Ramos (cell line): ENCODE measurements around the gene SLC4A9.

Experiments used
- in situ Hi-C: fragments of 300-500 bp; cut with MboI; formaldehyde crosslinking; loops from one replicate; pipeline ENCODE4 v1.14.3; 2022; ENCODE audit warnings: low sequenced_read_pairs; ENCODE audit not compliant: unreplicated experiment

Gene SLC4A9

DNA sequence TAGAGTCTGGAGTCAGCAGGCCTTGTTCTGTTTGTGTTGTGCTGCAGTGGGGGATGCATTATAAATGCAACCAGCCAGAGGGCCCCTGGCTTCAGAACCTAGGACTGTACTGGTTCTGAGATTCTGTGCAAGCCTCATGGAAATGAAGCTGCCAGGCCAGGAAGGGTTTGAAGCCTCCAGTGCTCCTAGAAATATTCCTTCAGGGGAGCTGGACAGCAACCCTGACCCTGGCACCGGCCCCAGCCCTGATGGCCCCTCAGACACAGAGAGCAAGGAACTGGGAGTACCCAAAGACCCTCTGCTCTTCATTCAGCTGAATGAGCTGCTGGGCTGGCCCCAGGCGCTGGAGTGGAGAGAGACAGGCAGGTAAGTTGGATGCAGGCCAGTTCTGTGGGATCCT lies at the start of gene SLC4A9:
Gene SLC4A9, plus strand, starts transcription at position 94 of the 400 bp plus-strand sequence. Its CDS starts 43 bp downstream, at position 137.
- in situ Hi-C loops, result loop anchor here (10.0 to 25.0 kb wide), 2 partner anchors 275 to 677 kb away; partner anchors contain the start of genes CD14 and TMCO6

- in situ Hi-C loops, result no loop called here
Observed at GRCh38 chr5:140310434-140310833, 49.6 kb upstream of the SLC4A9 start.

DNA sequence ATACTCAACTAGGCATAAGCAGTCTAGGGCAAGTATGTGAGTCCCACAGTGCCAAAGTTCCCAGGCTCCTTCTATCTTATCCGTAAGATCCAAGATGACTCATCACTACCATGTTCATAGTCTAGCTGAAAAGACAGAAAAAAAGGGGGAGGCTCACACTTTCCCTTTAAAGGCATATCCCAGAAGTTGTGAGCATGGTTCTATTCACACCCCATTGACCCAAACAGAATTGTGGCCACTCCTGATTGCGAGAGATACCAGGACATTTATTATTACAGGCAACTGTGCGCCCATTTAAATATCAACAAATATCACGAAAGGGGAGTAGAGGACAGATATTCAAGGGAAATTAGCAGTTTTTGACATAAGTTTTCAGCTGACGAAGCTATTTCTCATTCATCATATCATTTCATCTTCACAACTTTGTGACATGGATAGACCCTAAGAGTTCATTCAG lies 49.0 kb upstream of the SLC4A9 start:
- in situ Hi-C loops, result no loop called here

- in situ Hi-C loops, result no loop called here
Observed at GRCh38 chr5:140312067-140312790, 47.8 kb upstream of the SLC4A9 start.

GRCh38 chr5:140312791-140313189 lies 47.2 kb upstream of the SLC4A9 start:
- in situ Hi-C loops, result no loop called here

DNA sequence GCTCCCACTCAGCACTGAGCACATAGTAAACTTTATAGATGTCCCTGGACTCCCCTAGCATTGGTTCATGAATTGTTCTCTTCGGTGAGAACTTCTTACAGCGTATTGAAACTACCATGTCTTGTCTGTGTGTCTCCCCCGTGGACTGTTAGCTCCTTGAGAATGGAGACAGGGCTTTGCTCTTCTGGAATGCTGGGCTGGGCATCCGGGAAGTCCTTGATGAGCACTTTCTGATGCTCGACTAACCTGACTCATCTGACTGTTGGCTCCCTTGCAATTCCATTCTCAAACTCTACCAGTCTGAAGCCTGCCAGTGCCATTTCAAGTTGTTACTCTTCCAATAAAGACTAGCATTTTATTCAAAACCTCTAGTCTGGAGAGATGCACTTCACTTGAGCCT lies 42.1 kb upstream of the SLC4A9 start:
- in situ Hi-C loops, result no loop called here

- in situ Hi-C loops, result no loop called here
Observed at GRCh38 chr5:140318792-140319191, 41.2 kb upstream of the SLC4A9 start.

- in situ Hi-C loops, result no loop called here
Observed at GRCh38 chr5:140319833-140320232, 40.2 kb upstream of the SLC4A9 start.

- in situ Hi-C loops, result no loop called here
Observed at GRCh38 chr5:140321796-140322195, 38.2 kb upstream of the SLC4A9 start.

DNA sequence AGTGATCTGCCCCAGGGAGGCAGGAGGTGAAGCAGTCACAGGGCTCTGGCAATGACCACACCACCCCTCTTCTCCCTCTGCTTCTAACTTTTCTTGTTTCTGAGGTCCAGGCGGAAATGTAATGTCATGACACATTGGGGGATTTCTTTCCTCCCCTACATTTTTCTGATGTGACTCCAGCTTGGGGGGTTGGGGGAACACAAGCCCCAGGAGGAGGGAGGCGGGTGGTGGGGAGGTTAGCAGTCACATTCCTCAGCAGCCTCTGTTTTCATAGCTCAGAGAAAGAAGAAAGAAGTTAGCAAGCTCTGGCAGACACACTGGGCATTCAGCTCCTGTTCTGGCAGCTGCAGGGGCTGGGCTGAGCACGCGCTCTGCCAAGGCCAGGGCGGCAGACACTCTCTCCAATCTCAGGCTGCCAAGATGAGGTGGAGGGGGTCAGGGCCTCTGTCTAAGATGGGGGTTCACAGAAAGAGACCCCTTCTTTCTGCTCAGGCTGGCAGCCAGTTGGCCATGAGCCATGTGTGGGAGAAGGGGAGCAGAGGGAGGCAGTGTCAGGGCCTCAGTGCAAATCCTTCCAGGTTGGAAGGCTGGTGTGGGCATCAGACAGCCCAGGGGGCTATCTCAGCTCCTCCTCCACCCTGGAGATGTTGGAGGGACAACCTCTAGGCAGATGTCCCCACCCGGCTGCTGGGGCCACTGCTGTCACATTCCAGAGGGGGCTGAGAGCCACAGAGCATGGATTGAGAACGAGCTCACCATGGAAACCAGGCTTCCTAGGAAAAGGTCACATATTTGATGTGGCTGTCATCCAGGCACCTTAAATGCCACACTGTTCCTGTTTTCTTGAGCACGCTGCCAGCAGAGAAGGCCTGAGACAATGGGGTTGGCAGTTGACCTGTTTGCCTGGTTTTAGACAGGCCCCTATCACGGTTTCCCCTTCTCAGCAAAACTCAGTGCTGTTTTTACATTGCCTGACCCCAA lies 37.0 kb upstream of the SLC4A9 start:
- in situ Hi-C loops, result no loop called here

GRCh38 chr5:140324041-140324600 lies 35.9 kb upstream of the SLC4A9 start:
- in situ Hi-C loops, result no loop called here

GRCh38 chr5:140324617-140325241 lies 35.3 kb upstream of the SLC4A9 start:
- in situ Hi-C loops, result no loop called here

- in situ Hi-C loops, result no loop called here
Observed at GRCh38 chr5:140325486-140325885, 34.5 kb upstream of the SLC4A9 start.

- in situ Hi-C loops, result no loop called here
Observed at GRCh38 chr5:140327589-140327988, 32.4 kb upstream of the SLC4A9 start.

DNA sequence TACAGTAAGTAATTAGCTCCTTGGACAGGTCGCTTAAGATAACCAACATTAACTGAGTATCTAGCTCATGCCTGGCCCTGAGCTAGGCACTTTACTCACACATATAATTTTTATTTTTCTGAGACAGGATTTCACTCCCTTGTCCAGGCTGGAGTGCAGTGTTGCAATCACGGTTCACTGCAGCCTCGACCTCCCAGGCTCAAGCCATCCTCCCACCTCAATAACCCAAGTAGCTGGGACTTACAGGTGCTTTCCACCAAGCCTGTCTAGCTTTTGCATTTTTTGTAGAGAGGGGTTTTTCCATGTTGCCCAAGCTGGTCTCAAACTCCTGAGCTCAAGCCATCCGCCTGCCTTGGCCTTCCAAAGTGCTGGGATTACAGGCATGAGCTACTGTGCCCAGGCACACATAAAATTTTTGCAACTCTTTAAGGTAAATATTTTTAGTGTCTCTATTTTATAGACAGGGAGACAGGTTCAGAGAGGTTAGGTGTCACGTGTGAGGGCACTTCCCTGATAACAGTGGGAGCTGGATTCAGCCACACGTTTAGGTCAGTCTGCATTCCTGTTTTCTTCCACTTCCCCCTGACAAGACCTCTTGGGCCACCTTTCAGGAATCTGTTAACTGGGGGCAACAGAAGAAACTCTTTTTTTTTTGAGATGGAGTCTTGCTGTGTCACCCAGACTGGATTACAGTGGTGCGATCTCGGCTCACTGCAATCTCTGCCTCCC lies 31.8 kb upstream of the SLC4A9 start:
- in situ Hi-C loops, result no loop called here

GRCh38 chr5:140329739-140330481 lies 30.1 kb upstream of the SLC4A9 start:
- in situ Hi-C loops, result no loop called here

DNA sequence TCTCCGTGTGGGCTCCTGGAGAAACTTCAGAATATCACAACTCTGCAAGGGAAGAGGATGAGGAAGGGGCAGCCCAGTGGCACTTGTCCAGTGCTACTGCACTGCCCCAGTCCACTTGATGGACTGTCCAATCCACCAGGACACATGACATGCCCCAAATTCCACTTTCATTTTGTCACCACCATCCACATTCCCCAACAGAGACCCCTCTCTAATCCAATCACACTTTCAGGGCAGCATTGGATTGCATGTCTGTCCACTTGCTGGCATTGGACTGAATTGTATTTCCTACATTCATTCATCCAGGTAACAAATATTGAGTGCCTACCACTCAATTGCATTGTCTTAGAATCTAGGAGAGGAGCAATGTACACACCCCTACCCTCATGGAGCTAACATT lies 28.4 kb upstream of the SLC4A9 start:
- in situ Hi-C loops, result no loop called here

DNA sequence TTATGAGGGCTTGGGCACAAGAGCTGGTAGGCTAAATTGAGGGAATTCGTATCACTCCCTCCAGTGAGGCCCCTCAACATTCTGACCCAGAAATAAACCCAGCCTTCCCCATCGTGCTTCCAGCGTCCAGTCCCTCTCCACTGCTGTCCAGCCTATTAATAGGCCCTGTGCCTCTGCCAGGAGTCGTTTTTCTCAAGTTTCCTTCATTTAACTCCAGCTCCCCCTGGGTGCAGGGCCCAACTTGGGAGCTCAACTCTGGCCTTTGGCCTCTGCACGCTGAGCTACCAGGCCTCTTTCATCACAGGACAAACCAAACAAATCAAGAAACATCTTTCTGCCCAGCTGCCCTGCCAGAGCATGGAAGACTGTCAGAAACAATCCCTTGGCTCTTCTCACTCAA lies 23.6 kb upstream of the SLC4A9 start:
- in situ Hi-C loops, result no loop called here

GRCh38 chr5:140337880-140338279 lies 22.1 kb upstream of the SLC4A9 start:
- in situ Hi-C loops, result no loop called here
